Measurements from ENCODE around the gene DPH7. TPM values are rescaled to one million over a fixed set of nuclear protein-coding genes. Genes with fewer than 3 reads are reported as not detected.
"Not testable (repeated sequence)": the region's sequence is repeated elsewhere in the genome, so short reads cannot be mapped to it uniquely, and the experiment has no call there.

Gene DPH7
- total and polyA plus RNA-seq, 2 experiments from 2014 or later, result 28.3 to 36.9 TPM

- WGBS (ENCODE audit: low lambda C conversion rate, missing lambda C conversion rate), result 83% methylated on average over 18 of the region's 18 CpGs
- H3K36me3 ChIP-seq (replicated peaks; ENCODE audit: insufficient read depth, low read depth), result no peaks in the 10 kb centered on the region
- no peak for TF ChIP-seq EZH2phosphoT487 (IDR thresholded peaks at IDR 0.05; ENCODE audit: low read depth, severe bottlenecking, unreplicated experiment)
- TF ChIP-seq CTCF (IDR thresholded peaks at IDR 0.05; ENCODE audit: poor library complexity), result no peak
- TF ChIP-seq EZH2 (IDR thresholded peaks at IDR 0.05; ENCODE audit: borderline replicate concordance), result no peak
- no peaks in the 10 kb centered on the region for H3K9me3 ChIP-seq (ENCODE audit: low read depth)
- no peaks in the 10 kb centered on the region for H3K4me1 ChIP-seq (ENCODE audit: insufficient read depth)
- H3K4me2 ChIP-seq, result no peak overlapping the region
- no peak for DNase-seq (ENCODE audit: low spot score)
- no peaks in the 10 kb centered on the region for H4K20me1 ChIP-seq (ENCODE audit: insufficient read depth, poor library complexity, severe bottlenecking)
- no peaks in the 10 kb centered on the region for H3K9me2 ChIP-seq (replicated peaks; ENCODE audit: insufficient read depth)
- no peaks in the 10 kb centered on the region for H3K79me2 ChIP-seq
- H3K4me3 ChIP-seq, result no peak overlapping the region
- H2AFZ ChIP-seq, result no peak overlapping the region
- no peaks in the 10 kb centered on the region for H3K27me3 ChIP-seq
- H3K27ac ChIP-seq, result no peak overlapping the region
Observed at GRCh38 chr9:137540536-137540935, 38.2 kb downstream of the DPH7 start.

GRCh38 chr9:137538058-137538457 lies 40.7 kb downstream of the DPH7 start:
- Histone ChIP-seq H3K79me2 (no peaks in the 10 kb centered on the region), H3K9me2 (replicated peaks; ENCODE audit: insufficient read depth) (no peaks in the 10 kb centered on the region), H3K4me3 (no peak overlapping the region), H3K27me3 (no peaks in the 10 kb centered on the region), H4K20me1 (ENCODE audit: insufficient read depth, poor library complexity, severe bottlenecking) (no peaks in the 10 kb centered on the region), H3K4me1 (ENCODE audit: insufficient read depth) (peaks cover 5% of the 10 kb centered on the region), H2AFZ (no peak overlapping the region), H3K27ac (no peak overlapping the region), H3K9me3 (ENCODE audit: low read depth) (no peaks in the 10 kb centered on the region), H3K4me2 (no peak overlapping the region), H3K36me3 (replicated peaks; ENCODE audit: insufficient read depth, low read depth) (no peaks in the 10 kb centered on the region)
- WGBS (ENCODE audit: low lambda C conversion rate, missing lambda C conversion rate), result 97% methylated on average over 16 of the region's 16 CpGs
- TF ChIP-seq EZH2phosphoT487 (IDR thresholded peaks at IDR 0.05; ENCODE audit: low read depth, severe bottlenecking, unreplicated experiment) (no peak), EZH2 (IDR thresholded peaks at IDR 0.05; ENCODE audit: borderline replicate concordance) (no peak), CTCF (IDR thresholded peaks at IDR 0.05; ENCODE audit: poor library complexity) (no peak)
- no peak for DNase-seq (ENCODE audit: low spot score)

DNA sequence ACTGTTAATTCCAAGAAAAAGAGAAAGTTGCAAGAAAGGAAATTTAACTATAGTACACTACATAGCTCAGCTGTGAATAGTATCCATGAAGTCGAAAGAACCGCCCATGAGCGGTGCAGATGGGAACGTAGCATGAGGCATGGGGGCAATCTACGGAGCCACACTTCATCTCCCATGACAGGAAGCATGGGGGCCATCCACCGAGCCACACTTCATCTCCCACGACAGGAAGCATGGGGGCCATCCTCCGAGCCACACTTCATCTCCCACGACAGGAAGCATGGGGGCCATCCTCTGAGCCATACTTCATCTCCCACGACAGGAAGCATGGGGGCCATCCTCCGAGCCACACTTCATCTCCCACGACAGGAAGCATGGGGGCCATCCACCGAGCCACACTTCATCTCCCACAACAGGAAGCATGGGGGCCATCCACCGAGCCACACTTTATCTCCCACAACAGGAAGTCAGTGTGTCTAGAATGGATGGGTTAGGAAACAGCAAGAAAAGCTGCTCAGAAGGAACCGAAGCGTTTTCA lies 42.1 kb downstream of the DPH7 start:
- 89% methylated on average over 16 of the region's 16 CpGs for WGBS (ENCODE audit: low lambda C conversion rate, missing lambda C conversion rate)
- H3K27me3 ChIP-seq; H2AFZ ChIP-seq; H3K9me2 ChIP-seq (replicated peaks; ENCODE audit: insufficient read depth); H4K20me1 ChIP-seq (ENCODE audit: insufficient read depth, poor library complexity, severe bottlenecking); H3K36me3 ChIP-seq (replicated peaks; ENCODE audit: insufficient read depth, low read depth); H3K27ac ChIP-seq; H3K4me3 ChIP-seq; DNase-seq (ENCODE audit: low spot score); H3K79me2 ChIP-seq; H3K4me1 ChIP-seq (ENCODE audit: insufficient read depth); H3K4me2 ChIP-seq; H3K9me3 ChIP-seq (ENCODE audit: low read depth): not testable (repeated sequence)

DNA sequence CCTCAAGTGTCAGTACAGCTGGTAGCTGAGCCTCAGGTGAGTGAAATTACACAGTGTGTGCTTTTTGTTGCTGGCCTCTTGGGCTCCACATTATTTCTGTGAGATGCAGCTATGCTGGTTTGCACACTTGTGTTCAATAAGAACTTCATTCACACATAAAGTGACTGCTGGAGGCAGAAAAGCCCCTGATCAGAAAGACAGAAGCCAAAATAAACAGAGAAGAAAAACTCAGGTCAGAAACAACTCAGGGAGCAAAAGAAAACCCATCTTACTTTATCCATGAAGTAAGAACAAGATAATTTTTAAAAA lies 43.7 kb downstream of the DPH7 start:
- no peaks in the 10 kb centered on the region for H3K36me3 ChIP-seq (replicated peaks; ENCODE audit: insufficient read depth, low read depth)
- no peak for TF ChIP-seq EZH2 (IDR thresholded peaks at IDR 0.05; ENCODE audit: borderline replicate concordance)
- no peak for TF ChIP-seq EZH2phosphoT487 (IDR thresholded peaks at IDR 0.05; ENCODE audit: low read depth, severe bottlenecking, unreplicated experiment)
- no peak for TF ChIP-seq CTCF (IDR thresholded peaks at IDR 0.05; ENCODE audit: poor library complexity)
- H3K4me3 ChIP-seq, result no peak overlapping the region
- H3K27ac ChIP-seq, result no peak overlapping the region
- DNase-seq (ENCODE audit: low spot score), result no peak
- H3K79me2 ChIP-seq, result no peaks in the 10 kb centered on the region
- H3K9me2 ChIP-seq (replicated peaks; ENCODE audit: insufficient read depth), result no peaks in the 10 kb centered on the region
- H3K27me3 ChIP-seq, result no peaks in the 10 kb centered on the region
- H3K4me1 ChIP-seq (ENCODE audit: insufficient read depth), result peaks cover 5% of the 10 kb centered on the region
- no peak overlapping the region for H2AFZ ChIP-seq
- no peaks in the 10 kb centered on the region for H4K20me1 ChIP-seq (ENCODE audit: insufficient read depth, poor library complexity, severe bottlenecking)
- H3K4me2 ChIP-seq, result no peak overlapping the region
- no peaks in the 10 kb centered on the region for H3K9me3 ChIP-seq (ENCODE audit: low read depth)

All from hepatocyte (in vitro differentiated cells).